Measurements from ENCODE around the gene SYNJ2. TPM values are rescaled to one million over a fixed set of nuclear protein-coding genes. Genes with fewer than 3 reads are reported as not detected.

SYNJ2 gene
- total RNA-seq, 1 donor from 2014 or later = 8.2 TPM

DNA sequence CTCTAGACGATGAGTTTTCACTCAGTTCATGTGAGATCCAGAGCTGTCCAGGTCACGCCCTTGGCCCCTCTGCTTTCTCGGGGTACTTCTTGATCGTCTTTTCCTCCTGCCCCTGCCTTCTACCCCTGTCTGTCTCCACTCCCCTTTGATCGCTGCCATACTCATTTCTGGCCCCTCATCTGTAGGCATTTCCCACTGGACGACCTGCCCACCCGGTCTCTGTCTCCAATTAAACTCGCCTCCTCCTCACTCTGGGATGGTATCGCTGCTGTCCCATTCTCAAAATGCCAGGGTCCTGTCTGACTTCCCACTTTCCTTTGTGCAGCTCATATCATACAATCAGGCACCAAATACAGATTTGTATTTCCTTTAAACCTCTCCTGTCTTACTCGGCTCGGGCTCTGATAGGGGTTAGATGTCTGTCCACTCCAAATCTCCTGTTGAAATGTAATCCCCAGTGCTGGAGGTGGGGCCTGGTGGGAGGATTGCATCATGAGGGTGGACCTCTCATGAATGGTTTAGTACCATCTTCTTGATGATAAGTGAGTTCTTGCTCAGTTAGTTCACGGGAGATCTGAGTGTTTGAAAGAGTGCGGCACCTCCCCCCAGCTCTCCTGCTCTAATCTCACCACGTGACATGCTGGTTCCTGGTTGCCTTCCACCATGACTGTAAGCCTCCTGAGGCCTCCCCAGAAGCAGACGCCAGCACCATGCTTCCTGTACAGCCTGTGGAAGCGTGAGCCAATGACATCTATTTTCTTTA is 3.5 kb upstream of the SYNJ2 start:
- Histone ChIP-seq H3K27me3 (ENCODE audit: control insufficient read depth, insufficient read depth, low read length) (peaks cover 1% of the 10 kb centered on the region), H3K4me3 (ENCODE audit: low read depth, low read length) (no peak overlapping the region), H3K36me3 (ENCODE audit: control insufficient read depth, insufficient read depth, low read length) (no peaks in the 10 kb centered on the region)
- FAIRE-seq = no peak
- DNase-seq (ENCODE audit: low read depth) = no peak
- TF ChIP-seq, protein P1, sequence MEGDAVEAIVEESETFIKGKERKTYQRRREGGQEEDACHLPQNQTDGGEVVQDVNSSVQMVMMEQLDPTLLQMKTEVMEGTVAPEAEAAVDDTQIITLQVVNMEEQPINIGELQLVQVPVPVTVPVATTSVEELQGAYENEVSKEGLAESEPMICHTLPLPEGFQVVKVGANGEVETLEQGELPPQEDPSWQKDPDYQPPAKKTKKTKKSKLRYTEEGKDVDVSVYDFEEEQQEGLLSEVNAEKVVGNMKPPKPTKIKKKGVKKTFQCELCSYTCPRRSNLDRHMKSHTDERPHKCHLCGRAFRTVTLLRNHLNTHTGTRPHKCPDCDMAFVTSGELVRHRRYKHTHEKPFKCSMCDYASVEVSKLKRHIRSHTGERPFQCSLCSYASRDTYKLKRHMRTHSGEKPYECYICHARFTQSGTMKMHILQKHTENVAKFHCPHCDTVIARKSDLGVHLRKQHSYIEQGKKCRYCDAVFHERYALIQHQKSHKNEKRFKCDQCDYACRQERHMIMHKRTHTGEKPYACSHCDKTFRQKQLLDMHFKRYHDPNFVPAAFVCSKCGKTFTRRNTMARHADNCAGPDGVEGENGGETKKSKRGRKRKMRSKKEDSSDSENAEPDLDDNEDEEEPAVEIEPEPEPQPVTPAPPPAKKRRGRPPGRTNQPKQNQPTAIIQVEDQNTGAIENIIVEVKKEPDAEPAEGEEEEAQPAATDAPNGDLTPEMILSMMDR (IDR thresholded peaks at IDR 0.05; ENCODE audit: insufficient read depth, low read length, severe bottlenecking) = no peak

- peak overlapping the region; percentile 95 for H3K4me3 ChIP-seq (ENCODE audit: low read depth, low read length)
- no peaks in the 10 kb centered on the region for H3K36me3 ChIP-seq (ENCODE audit: control insufficient read depth, insufficient read depth, low read length)
- DNase-seq (ENCODE audit: low read depth) (no peak), FAIRE-seq (no peak)
- TF ChIP-seq, protein P1 (IDR thresholded peaks at IDR 0.05; ENCODE audit: insufficient read depth, low read length, severe bottlenecking) = no peak
- peaks cover 1% of the 10 kb centered on the region for H3K27me3 ChIP-seq (ENCODE audit: control insufficient read depth, insufficient read depth, low read length)
Measured at GRCh38 chr6:157980288-157981131, 1.2 kb upstream of the SYNJ2 start.

DNA sequence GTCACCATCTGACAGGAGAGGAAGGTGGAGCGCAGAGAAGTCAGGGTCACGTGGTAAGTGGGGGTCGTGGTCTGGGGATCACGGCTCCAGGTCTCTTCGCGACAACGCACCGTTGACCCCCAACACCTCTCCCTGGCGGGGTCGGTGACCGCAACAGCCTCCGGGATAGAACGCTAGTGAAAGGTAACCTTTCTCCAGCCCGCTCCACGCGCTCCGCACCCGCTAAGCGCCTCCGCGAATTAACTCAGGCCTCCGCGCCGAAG is 600 bp upstream of the SYNJ2 start:
- no peaks in the 10 kb centered on the region for H3K36me3 ChIP-seq (ENCODE audit: control insufficient read depth, insufficient read depth, low read length)
- FAIRE-seq (no peak), DNase-seq (ENCODE audit: low read depth) (no peak)
- H3K27me3 ChIP-seq (ENCODE audit: control insufficient read depth, insufficient read depth, low read length) = peaks cover 1% of the 10 kb centered on the region
- TF ChIP-seq, protein P1 (IDR thresholded peaks at IDR 0.05; ENCODE audit: insufficient read depth, low read length, severe bottlenecking) = no peak
- peak overlapping the region; percentile 95 for H3K4me3 ChIP-seq (ENCODE audit: low read depth, low read length)

DNA sequence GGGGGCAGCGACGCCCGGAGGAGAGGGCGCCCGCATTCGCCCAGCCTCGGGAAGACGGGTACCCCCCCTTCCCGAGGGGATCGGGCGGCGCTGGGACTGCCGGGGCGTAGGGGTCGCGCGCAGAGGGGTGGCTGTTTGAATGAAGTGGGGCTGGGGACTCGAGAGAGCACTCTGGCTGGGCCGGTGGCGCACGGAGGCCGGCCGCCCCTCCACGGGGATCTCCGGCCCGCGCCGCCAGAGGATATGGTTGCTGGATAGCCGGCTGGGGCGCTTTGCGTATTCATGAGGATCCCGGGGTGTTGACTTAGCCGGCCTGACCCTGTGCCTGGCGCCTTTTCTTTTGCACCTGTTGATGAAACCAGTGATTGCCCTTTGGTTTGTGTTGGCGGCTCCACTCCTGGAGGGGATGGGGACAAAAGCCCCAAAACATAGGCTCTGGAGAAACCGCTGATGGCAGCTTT is 469 bp downstream of the SYNJ2 start:
- H3K36me3 ChIP-seq (ENCODE audit: control insufficient read depth, insufficient read depth, low read length) = no peaks in the 10 kb centered on the region
- H3K4me3 ChIP-seq (ENCODE audit: low read depth, low read length) = peak overlapping the region; percentile 95
- peaks cover 1% of the 10 kb centered on the region for H3K27me3 ChIP-seq (ENCODE audit: control insufficient read depth, insufficient read depth, low read length)
- TF ChIP-seq, protein P1 (IDR thresholded peaks at IDR 0.05; ENCODE audit: insufficient read depth, low read length, severe bottlenecking) = no peak
- no peak for FAIRE-seq
- DNase-seq (ENCODE audit: low read depth) = no peak

- Histone ChIP-seq H3K27me3 (ENCODE audit: control insufficient read depth, insufficient read depth, low read length) (peaks cover 1% of the 10 kb centered on the region), H3K4me3 (ENCODE audit: low read depth, low read length) (peak overlapping the region; percentile 95), H3K36me3 (ENCODE audit: control insufficient read depth, insufficient read depth, low read length) (no peaks in the 10 kb centered on the region)
- FAIRE-seq = no peak
- DNase-seq (ENCODE audit: low read depth) = no peak
- TF ChIP-seq, protein P1 (IDR thresholded peaks at IDR 0.05; ENCODE audit: insufficient read depth, low read length, severe bottlenecking) = no peak
Measured at GRCh38 chr6:157982563-157983405, 1.1 kb downstream of the SYNJ2 start.

Data from bronchial epithelial cell (primary cell).